GM06990 (cell line): Measurements from ENCODE around the gene SLC25A14.
A peak's percentile ranks its signal among the peaks of the same experiment; 100 is the strongest.
"Not testable (repeated sequence)": the region's sequence is repeated elsewhere in the genome, so short reads cannot be mapped to it uniquely, and the experiment has no call there.

Experiments
- DNase-seq: peaks from one replicate; pipeline ENCODE4 v3.0.0-alpha.2; 2011; ENCODE audit not compliant: insufficient read length; ENCODE audit errors: extremely low read depth
- H3K27me3 ChIP-seq: replicated peaks from 2 replicates; pipeline ENCODE4 v1.6.0; 2011; ENCODE audit warnings: low read length; ENCODE audit not compliant: control insufficient read depth, insufficient read depth
- H3K36me3 ChIP-seq: 2 replicates; pipeline ENCODE4 v1.5.1; 2011; ENCODE audit warnings: low read length; ENCODE audit not compliant: control insufficient read depth, insufficient read depth
- H3K4me3 ChIP-seq: replicated peaks from 2 replicates; pipeline ENCODE4 v1.5.1; 2011; ENCODE audit warnings: low read depth, mild to moderate bottlenecking, control low read depth, low read length
- TF ChIP-seq, protein P1 (sequence below): IDR thresholded peaks from 2 replicates; pipeline ENCODE4 v1.5.1; 2011; ENCODE audit warnings: low read length, control low read depth, mild to moderate bottlenecking, inconsistent platforms; ENCODE audit not compliant: insufficient read depth, poor library complexity, severe bottlenecking

Gene SLC25A14

DNA sequence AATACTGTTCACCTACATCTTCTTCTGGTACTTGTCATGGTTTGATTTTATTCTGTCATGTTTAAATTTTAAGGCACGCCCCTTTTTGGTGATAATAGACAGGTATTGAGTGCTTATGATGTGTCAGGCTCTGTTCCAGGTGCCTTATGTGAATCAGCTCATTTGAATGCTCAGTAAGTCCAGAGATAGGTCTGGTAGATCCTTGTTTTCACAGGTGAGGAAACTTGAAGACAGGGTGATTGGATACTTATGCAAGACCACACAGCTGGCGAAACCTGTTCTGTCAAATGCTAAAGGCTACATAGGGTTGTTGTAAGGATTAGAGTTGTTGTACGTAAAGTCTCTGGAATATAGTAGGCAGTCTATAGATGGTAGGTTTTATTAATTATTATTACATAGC is 9.6 kb upstream of the SLC25A14 start:
- no peak for DNase-seq
- Histone ChIP-seq H3K27me3 (no peaks in the 10 kb centered on the region), H3K36me3 (no peaks in the 10 kb centered on the region), H3K4me3 (no peak overlapping the region)
- TF ChIP-seq, protein P1, sequence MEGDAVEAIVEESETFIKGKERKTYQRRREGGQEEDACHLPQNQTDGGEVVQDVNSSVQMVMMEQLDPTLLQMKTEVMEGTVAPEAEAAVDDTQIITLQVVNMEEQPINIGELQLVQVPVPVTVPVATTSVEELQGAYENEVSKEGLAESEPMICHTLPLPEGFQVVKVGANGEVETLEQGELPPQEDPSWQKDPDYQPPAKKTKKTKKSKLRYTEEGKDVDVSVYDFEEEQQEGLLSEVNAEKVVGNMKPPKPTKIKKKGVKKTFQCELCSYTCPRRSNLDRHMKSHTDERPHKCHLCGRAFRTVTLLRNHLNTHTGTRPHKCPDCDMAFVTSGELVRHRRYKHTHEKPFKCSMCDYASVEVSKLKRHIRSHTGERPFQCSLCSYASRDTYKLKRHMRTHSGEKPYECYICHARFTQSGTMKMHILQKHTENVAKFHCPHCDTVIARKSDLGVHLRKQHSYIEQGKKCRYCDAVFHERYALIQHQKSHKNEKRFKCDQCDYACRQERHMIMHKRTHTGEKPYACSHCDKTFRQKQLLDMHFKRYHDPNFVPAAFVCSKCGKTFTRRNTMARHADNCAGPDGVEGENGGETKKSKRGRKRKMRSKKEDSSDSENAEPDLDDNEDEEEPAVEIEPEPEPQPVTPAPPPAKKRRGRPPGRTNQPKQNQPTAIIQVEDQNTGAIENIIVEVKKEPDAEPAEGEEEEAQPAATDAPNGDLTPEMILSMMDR = no peak

DNA sequence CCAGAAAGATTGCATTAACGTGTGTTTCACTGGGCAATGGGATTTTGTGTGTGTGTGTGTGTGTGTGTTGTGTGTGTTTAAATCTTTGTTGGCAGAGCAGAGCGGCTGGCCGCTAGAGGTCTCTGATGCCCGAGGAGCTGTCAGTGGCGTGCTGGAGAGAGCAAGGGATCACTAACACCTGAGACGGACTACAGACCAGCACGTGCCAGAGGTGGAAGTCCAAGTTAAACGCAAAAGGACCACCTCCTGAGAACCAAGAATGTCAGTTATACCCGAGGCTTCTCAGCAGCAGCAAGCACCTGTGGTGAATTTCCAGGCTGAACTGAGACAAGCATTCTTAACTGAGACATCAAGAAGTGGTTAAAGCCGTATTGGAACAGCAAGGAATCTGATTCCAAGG is 9.0 kb upstream of the SLC25A14 start:
- TF ChIP-seq, protein P1 = peak; percentile 76
- no peaks in the 10 kb centered on the region for H3K36me3 ChIP-seq
- peak; percentile 10 for DNase-seq
- H3K4me3 ChIP-seq = no peak overlapping the region
- no peaks in the 10 kb centered on the region for H3K27me3 ChIP-seq

DNA sequence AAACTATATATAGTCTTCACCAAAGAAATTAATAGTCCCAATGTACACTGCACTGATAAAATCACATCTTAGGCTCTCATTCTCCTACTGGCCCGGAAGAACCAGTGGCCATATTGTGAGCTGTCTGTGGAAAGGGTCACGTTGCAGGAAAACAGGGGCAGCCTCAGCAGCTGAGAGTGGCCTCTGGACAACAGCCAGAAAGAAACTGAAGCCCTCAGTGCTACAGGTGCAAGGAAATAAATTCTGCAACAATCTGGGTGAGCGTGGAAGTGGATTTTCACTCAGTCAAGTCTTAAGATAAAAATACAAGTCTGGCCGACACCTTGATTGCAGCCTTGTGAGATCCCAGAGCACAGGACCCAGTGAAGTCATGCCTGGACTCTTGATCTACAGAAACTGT is 3.2 kb upstream of the SLC25A14 start:
- TF ChIP-seq, protein P1 = no peak
- H3K36me3 ChIP-seq = no peaks in the 10 kb centered on the region
- DNase-seq = no peak
- H3K4me3 ChIP-seq = no peak overlapping the region
- no peaks in the 10 kb centered on the region for H3K27me3 ChIP-seq

DNA sequence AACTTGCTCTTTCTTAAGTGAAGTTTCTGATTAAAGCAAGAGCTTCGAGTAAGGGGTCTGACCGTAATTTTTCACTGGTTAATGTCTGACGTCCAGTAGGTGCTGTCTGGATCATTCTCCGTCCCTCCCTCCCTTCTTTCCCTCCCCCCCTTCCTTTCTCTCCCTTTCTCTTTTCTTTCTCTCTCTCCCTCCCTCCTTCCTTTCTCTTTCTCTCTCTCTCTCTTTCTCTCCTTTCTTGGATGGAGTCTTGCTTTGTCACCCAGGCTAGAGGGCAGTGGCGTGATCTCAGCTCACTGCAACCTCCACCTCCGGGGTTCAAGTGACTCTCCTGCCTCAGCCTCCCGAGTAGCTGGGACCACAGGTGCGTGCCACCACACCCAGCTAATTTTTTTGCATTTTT is 850 bp upstream of the SLC25A14 start:
- H3K4me3 ChIP-seq, DNase-seq: not testable (repeated sequence)

DNA sequence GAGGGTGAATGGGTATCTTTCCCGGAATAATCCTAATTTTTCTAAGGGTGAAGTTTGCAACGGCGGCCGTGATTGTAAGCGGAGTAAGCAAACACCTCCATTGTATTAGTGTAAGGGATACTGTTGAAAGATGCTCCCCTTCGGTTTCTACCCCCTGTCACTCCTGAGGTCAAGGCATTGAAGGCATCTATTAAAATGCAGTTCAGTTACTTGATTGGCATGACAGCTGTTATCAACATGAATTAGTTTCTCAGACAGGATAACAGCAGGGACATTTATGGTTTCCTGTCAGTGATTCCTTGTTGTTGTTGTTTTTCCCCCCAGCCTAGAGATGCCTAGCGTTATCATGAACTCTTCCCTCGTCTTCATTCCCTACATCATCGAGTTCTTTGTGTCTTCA is 552 bp downstream of the SLC25A14 start:
- TF ChIP-seq, protein P1 = no peak
- H3K4me3 ChIP-seq = peak overlapping the region; percentile 75
- no peaks in the 10 kb centered on the region for H3K36me3 ChIP-seq
- H3K27me3 ChIP-seq = no peaks in the 10 kb centered on the region
- DNase-seq = no peak

More for the DNA sequence above, 850 bp upstream of the SLC25A14 start:
- H3K36me3 ChIP-seq, H3K27me3 ChIP-seq: not testable (repeated sequence)

DNA sequence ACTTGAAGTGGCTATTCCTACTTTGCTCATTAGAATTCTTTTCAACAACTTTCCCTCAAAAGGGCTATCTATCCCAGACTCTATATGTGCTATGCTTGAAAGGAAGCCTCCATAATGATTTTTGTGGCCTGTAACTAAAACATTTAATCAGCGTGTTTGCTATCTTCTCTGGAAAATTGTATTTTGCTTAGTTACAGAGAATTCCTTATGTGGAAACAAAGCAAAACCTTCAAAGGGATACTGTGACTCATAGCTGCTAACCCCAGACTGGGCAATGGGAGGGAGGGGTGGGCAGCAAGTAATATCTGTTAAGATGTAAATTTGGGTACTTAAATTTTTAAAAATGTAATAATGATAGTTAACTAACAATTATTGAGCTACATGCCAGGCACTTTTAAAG is 3.7 kb downstream of the SLC25A14 start:
- TF ChIP-seq, protein P1 = no peak
- H3K36me3 ChIP-seq = no peaks in the 10 kb centered on the region
- DNase-seq = no peak
- no peak overlapping the region for H3K4me3 ChIP-seq
- no peaks in the 10 kb centered on the region for H3K27me3 ChIP-seq
